GM18907 (cell line): ENCODE measurements around the gene ENDOU.

ENCODE experiments used
- ATAC-seq: cut with Tn5 transposase; IDR thresholded peaks from one replicate; pipeline ENCODE4 v1.9.1; 2021; ENCODE audit warnings: mild to moderate bottlenecking, moderate library complexity; ENCODE audit not compliant: unreplicated experiment

The ENDOU gene

GRCh38 chr12:47725091-47725772, at the start of gene ENDOU:
Gene ENDOU, minus strand, starts transcription at chr12:47725490. Its CDS starts 77 bp downstream, at chr12:47725413.
- no peak for ATAC-seq

- no peak for ATAC-seq
These were observed 49.4 kb upstream of the ENDOU start for GRCh38 chr12:47774663-47775062.

- ATAC-seq = no peak
These were observed 48.7 kb upstream of the ENDOU start for GRCh38 chr12:47773858-47774580.

- peak; percentile 78 for ATAC-seq
These were observed 48.0 kb upstream of the ENDOU start, which contains the start of gene SLC48A1 for GRCh38 chr12:47773062-47773857. Gene SLC48A1, plus strand, starts transcription at chr12:47773238. Its CDS starts 67 bp downstream, at chr12:47773305.

GRCh38 chr12:47772738-47773061, 47.4 kb upstream of the ENDOU start:
- ATAC-seq = no peak

- no peak for ATAC-seq
These were observed 46.9 kb upstream of the ENDOU start for GRCh38 chr12:47772094-47772660.

- ATAC-seq = no peak
These were observed 46.0 kb upstream of the ENDOU start for GRCh38 chr12:47771304-47771703.

- no peak for ATAC-seq
These were observed 44.9 kb upstream of the ENDOU start for GRCh38 chr12:47770086-47770726.

GRCh38 chr12:47769234-47770085, 44.2 kb upstream of the ENDOU start:
- ATAC-seq = no peak

GRCh38 chr12:47768323-47768811, 43.1 kb upstream of the ENDOU start:
- no peak for ATAC-seq

GRCh38 chr12:47767216-47767724, 42.0 kb upstream of the ENDOU start:
- peak; percentile 57 for ATAC-seq

- peak; percentile 8 for ATAC-seq
These were observed 41.4 kb upstream of the ENDOU start for GRCh38 chr12:47766502-47767215.

- no peak for ATAC-seq
These were observed 38.4 kb upstream of the ENDOU start for GRCh38 chr12:47763481-47764346.

- ATAC-seq = no peak
These were observed 37.7 kb upstream of the ENDOU start for GRCh38 chr12:47762850-47763465.

- peak; percentile 56 for ATAC-seq
These were observed 33.8 kb upstream of the ENDOU start, which contains the start of gene RAPGEF3 for GRCh38 chr12:47758834-47759690. Gene RAPGEF3, minus strand, starts transcription at chr12:47758880. Its CDS starts 324 bp downstream, at chr12:47758556.

GRCh38 chr12:47758584-47758833, 33.2 kb upstream of the ENDOU start:
- ATAC-seq = no peak
